Thyroid gland (tissue), 4 donors: ENCODE results near the gene DGKQ. TPM values are rescaled to one million over a fixed set of nuclear protein-coding genes. Genes with fewer than 3 reads are reported as not detected.
"Not testable (repeated sequence)": the region's sequence is repeated elsewhere in the genome, so short reads cannot be mapped to it uniquely, and the experiment has no call there.

ENCODE experiments used
- DNase-seq, 2 donors: peaks; one replicate each; pipeline ENCODE4 v3.0.0-alpha.2; 2019
- H3K27ac ChIP-seq, 3 donors: fragments of 200-600 bp; sonication (generic); 1 replicate in 2 of 3; 2 replicates in 1 of 3; pipeline ENCODE4 v1.5.1; 2016 to 2019; ENCODE audit warnings: mild to moderate bottlenecking in 1 of 3, moderate library complexity in 1 of 3
- H3K27me3 ChIP-seq: fragments of 200-600 bp; sonication (generic); one replicate; pipeline ENCODE4 v1.5.1; 2019
- H3K36me3 ChIP-seq, 2 donors: fragments of 200-600 bp; sonication (generic); one replicate each; pipeline ENCODE4 v1.5.1; 2016 to 2019
- H3K4me1 ChIP-seq, 2 donors: fragments of 200-600 bp; sonication (generic); one replicate each; pipeline ENCODE4 v1.5.1; 2017 to 2019
- H3K4me3 ChIP-seq, 3 donors: fragments of 200-600 bp; sonication (generic); replicated peaks in 1 of 3; 1 replicate in 2 of 3; 2 replicates in 1 of 3; pipeline ENCODE4 v1.5.1; 2016; ENCODE audit warnings: mild to moderate bottlenecking in 1 of 3
- H3K9me3 ChIP-seq: fragments of 200-600 bp; sonication (generic); one replicate; pipeline ENCODE4 v1.5.1; 2017
- CTCF ChIP-seq, 6 experiments: fragments of 200-600 bp in 3 of 6; fragments of 450-650 bp in 3 of 6; sonication (generic) in 3 of 6; IDR thresholded peaks; one replicate each; pipeline ENCODE4 v1.5.1; 2016 to 2019; ENCODE audit warnings: antibody characterized with exemption in 6 of 6, mild to moderate bottlenecking in 2 of 6, inconsistent platforms in 1 of 6, moderate library complexity in 1 of 6
- POLR2A ChIP-seq, 2 donors: fragments of 450-650 bp; IDR thresholded peaks; one replicate each; pipeline ENCODE4 v1.6.1; 2017; ENCODE audit warnings: antibody characterized with exemption in 2 of 2, mild to moderate bottlenecking in 2 of 2, moderate library complexity in 1 of 2
- WGBS, 2 donors: methylation state at CpG; one replicate each; pipeline ENCODE4 v1.1.5; 2017; 5-methylcytosine and 5-hydroxymethylcytosine counted together
- intact Hi-C: fragments of 100-400 bp; cut with DNase I; formaldehyde crosslinking; loops from one replicate; pipeline ENCODE4 v1.15.1; 2023
- total RNA-seq, 4 donors: library from RNA; depleted of rRNA; stranded (reverse); fragments of >200 nt; gene quantifications; one replicate each; pipeline ENCODE4 v1.2.3, GENCODE V29; 2016

Gene DGKQ
- total RNA-seq, 4 donors from 2014 or later = 10.2 to 17.0 (median 11.6) TPM

GRCh38 chr4:945274-946102 lies 27.9 kb downstream of the DGKQ start:
- H3K4me3 ChIP-seq = no peak overlapping the region
- H3K27ac ChIP-seq = no peak overlapping the region
- TF ChIP-seq CTCF (IDR thresholded peaks at IDR 0.05) = no peak
- TF ChIP-seq POLR2A (IDR thresholded peaks at IDR 0.05) = no peak
- no peak for DNase-seq
- 21 to 40% methylated on average over 27 to 28 of the region's 28 CpGs for WGBS, 2 donors
- no peaks in the 10 kb centered on the region for H3K9me3 ChIP-seq
- no peaks in the 10 kb centered on the region for H3K27me3 ChIP-seq
- H3K36me3 ChIP-seq = no peaks in the 10 kb centered on the region
- peaks cover 6 to 8% of the 10 kb centered on the region in 2 donors for H3K4me1 ChIP-seq
- intact Hi-C loops = no loop called here

GRCh38 chr4:939508-939907 lies 33.9 kb downstream of the DGKQ start:
- intact Hi-C loops = not testable (repeated sequence)
- WGBS, 2 donors = 86 to 87% methylated on average over 4 of the region's 4 CpGs

GRCh38 chr4:932713-933070 lies 40.7 kb downstream of the DGKQ start:
- TF ChIP-seq POLR2A (IDR thresholded peaks at IDR 0.05) = no peak
- TF ChIP-seq CTCF (IDR thresholded peaks at IDR 0.05) = no peak
- DNase-seq = no peak
- WGBS, 2 donors = 3 to 5% methylated on average over 8 to 11 of the region's 11 CpGs
- Histone ChIP-seq H3K9me3 (no peaks in the 10 kb centered on the region), H3K4me1 (peaks cover 16 to 31% of the 10 kb centered on the region in 2 donors), H3K4me3 (peak overlapping the region; percentile 36 to 99 (median 56)), H3K36me3 (no peaks in the 10 kb centered on the region), H3K27me3 (no peaks in the 10 kb centered on the region), H3K27ac (peak overlapping the region in 2 of 3 donors; percentile 34 to 87)
- intact Hi-C loops = loop anchor here (2.0 kb wide), 1 partner anchor 40 kb away; the partner anchor contains the start of gene DGKQ

More at GRCh38 chr4:939508-939907, 33.9 kb downstream of the DGKQ start:
- not testable (repeated sequence) for H3K36me3 ChIP-seq, H3K27me3 ChIP-seq, H3K9me3 ChIP-seq, DNase-seq, H3K27ac ChIP-seq, H3K4me1 ChIP-seq, H3K4me3 ChIP-seq

- WGBS, 2 donors = 1% methylated on average over 14 to 33 of the region's 99 CpGs
- DNase-seq = peak; percentile 96
- Histone ChIP-seq H3K27me3 (no peaks in the 10 kb centered on the region), H3K36me3 (no peaks in the 10 kb centered on the region), H3K4me3 (peak within 1 kb of the TSS; percentile 97 to 99 (median 98)), H3K9me3 (no peaks in the 10 kb centered on the region), H3K27ac (peak within 1 kb of the TSS; percentile 51 to 87 (median 78)), H3K4me1 (peaks cover 16 to 33% of the 10 kb centered on the region in 2 donors)
- intact Hi-C loops = loop anchor here (2.0 kb wide), 1 partner anchor 41 kb away; the partner anchor contains the start of gene DGKQ
- TF ChIP-seq POLR2A (IDR thresholded peaks at IDR 0.05) = peak; percentile 33 to 83
- peak in 1 of 6 experiments; percentile 36 for TF ChIP-seq CTCF (IDR thresholded peaks at IDR 0.05)
These were observed 41.2 kb downstream of the DGKQ start, which contains the start of the genes GAK and TMEM175 for GRCh38 chr4:931960-932712. TSS of gene GAK (minus strand) at chr4:932316. CDS start at chr4:932187, 129 bp downstream. TSS of gene TMEM175 (plus strand) at chr4:932460. CDS start at chr4:947740, 15,280 bp downstream.

- WGBS, 2 donors = 2 to 3% methylated on average over 22 to 24 of the region's 31 CpGs
- Histone ChIP-seq H3K4me3 (peak overlapping the region; percentile 97 to 99 (median 98)), H3K27me3 (no peaks in the 10 kb centered on the region), H3K9me3 (no peaks in the 10 kb centered on the region), H3K4me1 (peaks cover 16 to 33% of the 10 kb centered on the region in 2 donors), H3K36me3 (no peaks in the 10 kb centered on the region), H3K27ac (peak overlapping the region; percentile 51 to 87 (median 78))
- peak; percentile 13 to 25 for DNase-seq
- intact Hi-C loops = no loop called here
- TF ChIP-seq POLR2A (IDR thresholded peaks at IDR 0.05) (no peak), CTCF (IDR thresholded peaks at IDR 0.05) (no peak)
These were observed 42.0 kb downstream of the DGKQ start for GRCh38 chr4:931194-931959.
